Measurements from ENCODE around the gene IFRD2.
"Not testable (repeated sequence)": the region's sequence is repeated elsewhere in the genome, so short reads cannot be mapped to it uniquely, and the experiment has no call there.

DNA sequence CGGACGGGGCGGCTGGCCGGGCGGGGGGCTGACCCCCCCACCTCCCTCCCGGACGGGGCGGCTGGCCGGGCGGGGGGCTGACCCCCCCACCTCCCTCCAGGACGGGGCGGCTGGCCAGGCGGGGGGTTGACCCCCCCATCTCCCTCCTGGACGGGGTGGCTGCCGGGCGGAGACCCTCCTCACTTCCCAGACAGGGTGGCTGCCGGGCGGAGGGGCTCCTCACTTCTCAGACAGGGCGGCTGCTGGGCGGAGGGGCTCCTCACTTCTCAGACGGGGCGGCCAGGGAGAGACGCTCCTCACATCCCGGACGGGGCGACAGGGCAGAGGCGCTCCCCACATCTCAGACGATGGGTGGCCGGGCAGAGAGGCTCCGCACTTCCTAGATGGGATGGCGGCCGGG lies 19.8 kb upstream of the IFRD2 start:
- TF ChIP-seq, protein P1, sequence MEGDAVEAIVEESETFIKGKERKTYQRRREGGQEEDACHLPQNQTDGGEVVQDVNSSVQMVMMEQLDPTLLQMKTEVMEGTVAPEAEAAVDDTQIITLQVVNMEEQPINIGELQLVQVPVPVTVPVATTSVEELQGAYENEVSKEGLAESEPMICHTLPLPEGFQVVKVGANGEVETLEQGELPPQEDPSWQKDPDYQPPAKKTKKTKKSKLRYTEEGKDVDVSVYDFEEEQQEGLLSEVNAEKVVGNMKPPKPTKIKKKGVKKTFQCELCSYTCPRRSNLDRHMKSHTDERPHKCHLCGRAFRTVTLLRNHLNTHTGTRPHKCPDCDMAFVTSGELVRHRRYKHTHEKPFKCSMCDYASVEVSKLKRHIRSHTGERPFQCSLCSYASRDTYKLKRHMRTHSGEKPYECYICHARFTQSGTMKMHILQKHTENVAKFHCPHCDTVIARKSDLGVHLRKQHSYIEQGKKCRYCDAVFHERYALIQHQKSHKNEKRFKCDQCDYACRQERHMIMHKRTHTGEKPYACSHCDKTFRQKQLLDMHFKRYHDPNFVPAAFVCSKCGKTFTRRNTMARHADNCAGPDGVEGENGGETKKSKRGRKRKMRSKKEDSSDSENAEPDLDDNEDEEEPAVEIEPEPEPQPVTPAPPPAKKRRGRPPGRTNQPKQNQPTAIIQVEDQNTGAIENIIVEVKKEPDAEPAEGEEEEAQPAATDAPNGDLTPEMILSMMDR (conservative IDR thresholded peaks at IDR 0.05) = not testable (repeated sequence)
- TF ChIP-seq ZFX (IDR thresholded peaks at IDR 0.05) = not testable (repeated sequence)
